Type B pancreatic cell (in vitro differentiated cells): ENCODE data around the gene ARHGEF10L. TPM values are rescaled to one million over a fixed set of nuclear protein-coding genes. Genes with fewer than 3 reads are reported as not detected.

Experiments
- DNase-seq: peaks from one replicate; pipeline ENCODE4 v3.0.0; 2021; ENCODE audit warnings: mixed read lengths; ENCODE audit not compliant: unreplicated experiment; ENCODE audit errors: extremely low spot score
- H3K27ac Mint-ChIP-seq: 2 replicates; pipeline ENCODE4 v1.8.0; 2021; ENCODE audit warnings: mild to moderate bottlenecking, mixed read lengths
- H3K27me3 Mint-ChIP-seq: 2 replicates; pipeline ENCODE4 v1.8.0; 2021; ENCODE audit warnings: mixed read lengths
- H3K36me3 Mint-ChIP-seq: 2 replicates; pipeline ENCODE4 v1.8.0; 2021; ENCODE audit warnings: mixed read lengths
- H3K4me1 Mint-ChIP-seq: one replicate; pipeline ENCODE4 v1.8.0; 2021; ENCODE audit warnings: mixed read lengths; ENCODE audit not compliant: unreplicated experiment
- H3K4me3 Mint-ChIP-seq: 2 replicates; pipeline ENCODE4 v1.8.0; 2021; ENCODE audit warnings: mild to moderate bottlenecking, mixed read lengths
- H3K9me3 Mint-ChIP-seq: 2 replicates; pipeline ENCODE4 v1.8.0; 2021; ENCODE audit warnings: mixed read lengths
- total RNA-seq: library from RNA; stranded (reverse); gene quantifications from 2 replicates; pipeline ENCODE4 v1.2.1, GENCODE V29; 2021; ENCODE audit warnings: low replicate concordance
- TF ChIP-seq, protein P1 (sequence below): fragments of 200-600 bp; sonication (generic); conservative IDR thresholded peaks from 2 replicates; pipeline ENCODE4 v1.5.0; 2021; ENCODE audit warnings: antibody characterized with exemption, mild to moderate bottlenecking

Gene ARHGEF10L
- total RNA-seq, 1 donor from 2014 or later: 36.0 TPM

DNA sequence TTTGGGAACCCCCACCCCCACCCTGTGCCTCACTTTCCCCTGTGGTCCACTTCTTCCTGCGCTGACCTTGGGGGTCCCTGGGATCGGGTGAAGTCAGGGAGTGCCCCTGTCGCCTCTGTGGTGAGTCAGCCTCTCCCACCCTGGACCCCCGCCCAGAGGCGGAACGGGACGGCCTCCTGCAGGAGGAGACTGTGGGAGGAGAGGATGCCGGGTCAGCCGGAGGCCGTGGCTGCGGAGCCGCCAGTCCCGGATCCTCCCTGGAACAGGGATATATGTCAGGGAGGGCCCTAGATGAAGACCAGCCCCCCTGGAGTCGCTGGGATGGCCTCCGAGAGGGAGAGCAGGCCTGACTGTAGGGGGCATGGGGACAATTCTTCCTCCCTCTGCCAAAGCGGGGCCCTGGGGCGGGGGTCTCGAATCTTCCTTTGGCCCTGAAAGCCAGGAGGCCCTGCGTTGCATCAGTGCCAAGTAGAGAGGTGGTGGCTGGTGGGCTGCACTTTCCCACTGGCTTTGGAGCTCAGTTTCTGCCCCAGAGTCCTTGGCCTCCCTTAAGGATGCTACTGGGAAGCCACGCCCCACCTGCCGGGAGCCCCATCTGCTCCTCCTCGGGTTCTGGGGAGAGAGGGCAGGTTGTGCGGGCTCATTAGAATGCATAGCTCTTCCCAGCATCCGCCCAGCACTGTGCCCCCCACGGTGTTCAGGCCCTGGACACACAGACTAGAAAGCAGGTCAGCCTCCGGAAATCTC is 930 bp downstream of the ARHGEF10L start:
- peak overlapping the region; percentile 89 for H3K4me3 Mint-ChIP-seq
- H3K27ac Mint-ChIP-seq: peak overlapping the region; percentile 66
- TF ChIP-seq, protein P1, sequence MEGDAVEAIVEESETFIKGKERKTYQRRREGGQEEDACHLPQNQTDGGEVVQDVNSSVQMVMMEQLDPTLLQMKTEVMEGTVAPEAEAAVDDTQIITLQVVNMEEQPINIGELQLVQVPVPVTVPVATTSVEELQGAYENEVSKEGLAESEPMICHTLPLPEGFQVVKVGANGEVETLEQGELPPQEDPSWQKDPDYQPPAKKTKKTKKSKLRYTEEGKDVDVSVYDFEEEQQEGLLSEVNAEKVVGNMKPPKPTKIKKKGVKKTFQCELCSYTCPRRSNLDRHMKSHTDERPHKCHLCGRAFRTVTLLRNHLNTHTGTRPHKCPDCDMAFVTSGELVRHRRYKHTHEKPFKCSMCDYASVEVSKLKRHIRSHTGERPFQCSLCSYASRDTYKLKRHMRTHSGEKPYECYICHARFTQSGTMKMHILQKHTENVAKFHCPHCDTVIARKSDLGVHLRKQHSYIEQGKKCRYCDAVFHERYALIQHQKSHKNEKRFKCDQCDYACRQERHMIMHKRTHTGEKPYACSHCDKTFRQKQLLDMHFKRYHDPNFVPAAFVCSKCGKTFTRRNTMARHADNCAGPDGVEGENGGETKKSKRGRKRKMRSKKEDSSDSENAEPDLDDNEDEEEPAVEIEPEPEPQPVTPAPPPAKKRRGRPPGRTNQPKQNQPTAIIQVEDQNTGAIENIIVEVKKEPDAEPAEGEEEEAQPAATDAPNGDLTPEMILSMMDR: no peak
- peaks cover 28% of the 10 kb centered on the region for H3K4me1 Mint-ChIP-seq
- DNase-seq: peak; percentile 75
- H3K36me3 Mint-ChIP-seq: peaks cover 3% of the 10 kb centered on the region
- no peaks in the 10 kb centered on the region for H3K9me3 Mint-ChIP-seq
- H3K27me3 Mint-ChIP-seq: no peaks in the 10 kb centered on the region

DNA sequence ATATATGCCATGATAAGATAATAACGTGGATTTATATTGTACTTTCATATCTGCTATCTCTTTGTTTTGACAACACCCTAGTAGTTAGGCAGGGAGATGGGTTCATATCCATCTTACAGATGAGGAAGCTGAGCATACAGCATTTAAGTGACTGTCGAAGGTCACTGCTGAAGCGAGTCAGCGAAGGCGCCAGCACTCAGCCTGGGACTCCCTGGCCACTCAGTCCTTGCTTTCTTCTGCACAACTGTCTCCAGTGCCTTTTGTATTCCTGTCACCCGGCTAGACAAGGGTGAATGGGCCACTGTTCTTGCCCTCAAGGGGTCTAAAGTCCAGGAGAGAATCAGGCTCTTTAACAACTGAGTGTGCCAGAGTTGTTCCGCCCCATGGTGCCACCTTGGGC is 3.1 kb downstream of the ARHGEF10L start:
- no peak for DNase-seq
- no peaks in the 10 kb centered on the region for H3K9me3 Mint-ChIP-seq
- H3K27me3 Mint-ChIP-seq: no peaks in the 10 kb centered on the region
- H3K4me3 Mint-ChIP-seq: no peak overlapping the region
- peaks cover 3% of the 10 kb centered on the region for H3K36me3 Mint-ChIP-seq
- no peak overlapping the region for H3K27ac Mint-ChIP-seq
- H3K4me1 Mint-ChIP-seq: peaks cover 22% of the 10 kb centered on the region
- TF ChIP-seq, protein P1: no peak

- TF ChIP-seq, protein P1: no peak
- H3K27me3 Mint-ChIP-seq: no peaks in the 10 kb centered on the region
- H3K9me3 Mint-ChIP-seq: no peaks in the 10 kb centered on the region
- peak overlapping the region; percentile 32 for H3K27ac Mint-ChIP-seq
- peaks cover 21% of the 10 kb centered on the region for H3K4me1 Mint-ChIP-seq
- no peak for DNase-seq
- H3K36me3 Mint-ChIP-seq: peaks cover 8% of the 10 kb centered on the region
- H3K4me3 Mint-ChIP-seq: peak overlapping the region; percentile 31
Observed at GRCh38 chr1:17544776-17545350, 5.4 kb downstream of the ARHGEF10L start.

DNA sequence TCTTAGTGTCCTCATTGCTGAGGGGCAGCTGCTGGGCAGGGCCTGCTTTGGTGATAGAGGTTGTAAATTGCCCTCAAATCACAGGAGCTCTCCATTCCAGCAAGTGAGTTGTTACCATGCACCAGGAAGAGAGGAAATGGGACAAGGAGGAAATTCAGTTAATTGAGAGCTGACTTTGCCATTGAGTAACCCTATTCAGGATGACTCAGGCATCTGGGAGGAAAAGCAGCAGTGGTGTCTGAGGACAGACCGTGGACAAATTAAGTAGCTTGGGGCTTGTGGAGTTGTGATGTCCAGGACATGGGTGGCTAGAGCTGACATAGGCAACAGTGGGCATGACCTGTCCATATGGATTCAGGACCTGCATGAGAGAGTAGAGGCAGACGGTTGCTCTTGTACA is 5.9 kb downstream of the ARHGEF10L start:
- Mint-ChIP-seq H3K9me3 (no peaks in the 10 kb centered on the region), H3K27me3 (no peaks in the 10 kb centered on the region), H3K36me3 (peaks cover 8% of the 10 kb centered on the region), H3K4me3 (no peak overlapping the region), H3K27ac (peak overlapping the region; percentile 32), H3K4me1 (peaks cover 25% of the 10 kb centered on the region)
- TF ChIP-seq, protein P1: no peak
- DNase-seq: no peak

DNA sequence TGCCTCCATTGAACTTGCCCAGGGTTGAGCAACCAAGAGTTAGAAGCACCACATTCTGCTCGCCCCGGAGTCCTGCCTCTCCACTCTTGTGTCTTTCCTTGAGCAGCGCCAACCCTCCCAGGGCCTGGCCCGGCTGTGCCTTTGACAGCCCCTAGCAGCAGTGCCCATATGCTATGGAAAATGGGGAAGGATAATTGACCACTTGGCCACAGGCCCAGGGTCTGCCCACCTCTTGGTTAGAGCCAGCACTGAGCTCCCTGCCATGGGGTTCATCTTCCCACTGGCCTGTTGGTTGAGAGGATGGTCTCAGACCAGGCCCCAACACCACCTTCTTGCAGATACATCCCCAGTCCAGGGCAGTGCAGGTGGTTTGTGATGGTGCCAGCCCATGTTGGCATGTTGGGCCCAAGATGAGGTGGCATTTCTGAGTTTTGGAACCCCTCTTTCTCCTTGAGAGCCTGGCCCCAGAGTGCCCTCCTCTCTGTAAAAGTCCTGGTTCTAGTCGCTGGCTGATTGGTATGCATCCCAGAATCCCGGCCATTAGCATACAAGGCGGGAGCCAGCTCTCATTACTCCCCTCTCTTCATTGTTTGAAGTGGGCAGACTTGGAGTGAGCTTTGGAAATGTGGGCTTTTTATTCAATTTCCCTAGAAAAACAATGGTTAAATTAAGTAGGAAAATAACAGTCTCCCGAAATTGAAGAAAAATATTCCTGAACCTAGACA is 7.6 kb downstream of the ARHGEF10L start:
- Mint-ChIP-seq H3K27ac (no peak overlapping the region), H3K36me3 (peaks cover 8% of the 10 kb centered on the region), H3K4me1 (peaks cover 37% of the 10 kb centered on the region), H3K4me3 (no peak overlapping the region), H3K9me3 (no peaks in the 10 kb centered on the region), H3K27me3 (no peaks in the 10 kb centered on the region)
- no peak for DNase-seq
- TF ChIP-seq, protein P1: no peak
